Right cardiac atrium (tissue), 5 donors: Measurements from ENCODE around the gene CIZ1. TPM values are rescaled to one million over a fixed set of nuclear protein-coding genes. Genes with fewer than 3 reads are reported as not detected.

ENCODE experiments used
- ATAC-seq, 2 donors: fragments of 200-7000 bp; cut with Tn5 transposase; one replicate each; pipeline versions ENCODE4 v1.8.0 to v1.9.1; 2020; ENCODE audit warnings: moderate library complexity in 2 of 2, mild to moderate bottlenecking in 1 of 2
- DNase-seq, 3 donors: peaks; one replicate each; pipeline ENCODE4 v3.0.0-alpha.2; 2020
- H3K27ac ChIP-seq: one replicate; pipeline ENCODE4 v1.5.1; 2013; ENCODE audit warnings: mild to moderate bottlenecking, low read length, control low read depth, moderate library complexity
- H3K27me3 ChIP-seq: one replicate; pipeline ENCODE4 v1.6.1; 2013; ENCODE audit not compliant: control insufficient read depth, insufficient read depth
- H3K4me1 ChIP-seq: one replicate; pipeline ENCODE4 v1.6.1; 2013; ENCODE audit warnings: low read length; ENCODE audit not compliant: control insufficient read depth, insufficient read depth
- H3K4me3 ChIP-seq: one replicate; pipeline ENCODE4 v1.5.1; 2013; ENCODE audit warnings: low read length, control low read depth
- H3K9me3 ChIP-seq: one replicate; pipeline ENCODE4 v1.6.1; 2013; ENCODE audit warnings: low read length; ENCODE audit not compliant: control insufficient read depth
- whole genome bisulfite sequencing: extraction: QIAGEN DNeasy Blood & Tissue Kit; methylation state at CpG from one replicate; pipeline ENCODE4 v1.1.7; 2013; 5-methylcytosine and 5-hydroxymethylcytosine counted together
- intact Hi-C, 4 donors: fragments of 100-400 bp; cut with DNase I; formaldehyde crosslinking; loops; one replicate each; pipeline versions ENCODE4 v1.11.0 to v1.14.0; 2022 to 2023
- polyA plus RNA-seq: library from polyadenylated mRNA; stranded (reverse); fragments of 200-250 nt; gene quantifications from one replicate; pipeline ENCODE4 v1.2.3, GENCODE V29; 2013
- total RNA-seq, 4 donors: library from RNA; stranded (reverse); fragmentation: NEBNext Ultra II Directional; extraction: Animal tissue kit (Norgen Biotek cat#: 25700); gene quantifications; one replicate each; pipeline ENCODE4 v1.2.1, GENCODE V29; 2021
- donor health status: healthy with polysubstance abuse.
- donor health status: DM: no; HTN: yes; CAD: no.
- donor health status: DM: no; HTN: no; CAD: no.
- donor health status: DM: no; HTN: yes; CAD: no; lungs with severe emphysema.
- donor health status: DM: yes; HTN: yes; CAD: no.

The CIZ1 gene
- total and polyA plus RNA-seq, 5 donors = 39.0 to 81.5 (median 80.6) TPM

- Histone ChIP-seq H3K4me3 (no peak overlapping the region), H3K27ac (no peak overlapping the region), H3K27me3 (no peaks in the 10 kb centered on the region), H3K9me3 (no peaks in the 10 kb centered on the region), H3K4me1 (no peaks in the 10 kb centered on the region)
- 15% methylated on average over 2 of the region's 2 CpGs for WGBS
- no peak for DNase-seq
- intact Hi-C loops = no loop called here
- ATAC-seq = no peak
Measured at GRCh38 chr9:128202648-128203023, 11.3 kb upstream of the CIZ1 start.

GRCh38 chr9:128201441-128202369 is 10.3 kb upstream of the CIZ1 start:
- WGBS = 85% methylated on average over 13 of the region's 13 CpGs
- no peak overlapping the region for H3K27ac ChIP-seq
- H3K4me3 ChIP-seq = no peak overlapping the region
- DNase-seq = peak in 2 of 3 donors; percentile 19 to 37
- H3K27me3 ChIP-seq = no peaks in the 10 kb centered on the region
- no peak for ATAC-seq
- no peaks in the 10 kb centered on the region for H3K4me1 ChIP-seq
- no peaks in the 10 kb centered on the region for H3K9me3 ChIP-seq
- intact Hi-C loops = no loop called here

- WGBS = 81% methylated on average over 14 of the region's 14 CpGs
- no peak overlapping the region for H3K4me3 ChIP-seq
- peaks cover 2% of the 10 kb centered on the region for H3K4me1 ChIP-seq
- no peaks in the 10 kb centered on the region for H3K9me3 ChIP-seq
- intact Hi-C loops = no loop called here
- H3K27me3 ChIP-seq = no peaks in the 10 kb centered on the region
- DNase-seq (peak in 1 of 3 donors; percentile 22), ATAC-seq (no peak)
- H3K27ac ChIP-seq = peak overlapping the region; percentile 74
Measured at GRCh38 chr9:128193469-128194096, 2.2 kb upstream of the CIZ1 start.

GRCh38 chr9:128192601-128193371 is 1.4 kb upstream of the CIZ1 start:
- no peaks in the 10 kb centered on the region for H3K27me3 ChIP-seq
- peak; percentile 78 to 79 for ATAC-seq
- H3K27ac ChIP-seq = peak overlapping the region; percentile 74
- H3K4me1 ChIP-seq = peaks cover 2% of the 10 kb centered on the region
- peak overlapping the region; percentile 98 for H3K4me3 ChIP-seq
- WGBS = 10% methylated on average over 56 of the region's 56 CpGs
- peak; percentile 80 to 89 (median 86) for DNase-seq
- intact Hi-C loops = no loop called here
- H3K9me3 ChIP-seq = no peaks in the 10 kb centered on the region

DNA sequence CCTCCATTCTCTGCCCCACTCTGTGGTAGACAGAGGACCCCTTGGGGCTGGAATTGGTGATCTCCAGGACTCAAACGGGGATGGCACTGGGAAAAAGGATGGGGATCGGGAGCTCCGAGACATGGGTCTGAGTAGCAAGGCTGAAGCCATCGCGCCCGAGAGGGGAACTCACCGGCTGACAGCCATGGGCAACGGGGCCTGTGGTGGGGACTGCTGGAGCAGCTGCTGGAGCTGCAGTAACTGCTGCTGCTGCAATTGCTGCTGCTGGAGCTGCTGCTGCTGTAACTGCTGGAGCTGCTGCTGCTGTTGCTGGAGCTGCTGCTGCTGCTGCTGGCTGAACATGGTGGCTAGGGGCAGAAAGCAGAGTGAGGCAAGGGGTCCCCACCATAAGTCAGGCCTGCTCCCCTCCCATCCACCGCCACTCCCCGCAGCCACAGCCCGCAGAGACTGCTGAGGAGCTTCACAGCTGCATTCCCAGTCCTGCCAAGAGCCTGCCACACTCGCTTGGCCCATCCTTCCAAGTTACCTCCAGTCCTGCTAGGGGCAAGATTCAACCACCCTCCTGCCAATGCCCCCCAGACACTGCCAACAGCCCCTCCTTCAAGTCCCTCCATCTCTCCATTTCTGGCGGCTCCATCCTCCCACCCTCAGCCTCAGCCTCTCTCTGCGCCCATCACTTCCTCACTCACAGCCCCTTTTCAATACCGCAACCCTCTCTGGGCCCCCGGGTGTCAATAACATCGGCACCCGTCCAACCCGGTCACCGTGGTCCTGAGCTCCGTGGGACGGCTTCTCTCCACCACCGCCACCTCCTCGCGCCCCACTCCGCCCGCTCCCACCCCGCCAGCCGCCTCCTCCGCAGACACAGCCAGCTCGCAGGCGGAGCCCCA is 611 bp downstream of the CIZ1 start:
- H3K9me3 ChIP-seq = no peaks in the 10 kb centered on the region
- WGBS = 19% methylated on average over 32 of the region's 32 CpGs
- H3K4me3 ChIP-seq = peak overlapping the region; percentile 98
- H3K4me1 ChIP-seq = peaks cover 2% of the 10 kb centered on the region
- peak in 1 of 2 donors; percentile 37 for ATAC-seq
- peak overlapping the region; percentile 93 for H3K27ac ChIP-seq
- peak; percentile 44 to 67 (median 49) for DNase-seq
- intact Hi-C loops = no loop called here
- H3K27me3 ChIP-seq = no peaks in the 10 kb centered on the region

DNA sequence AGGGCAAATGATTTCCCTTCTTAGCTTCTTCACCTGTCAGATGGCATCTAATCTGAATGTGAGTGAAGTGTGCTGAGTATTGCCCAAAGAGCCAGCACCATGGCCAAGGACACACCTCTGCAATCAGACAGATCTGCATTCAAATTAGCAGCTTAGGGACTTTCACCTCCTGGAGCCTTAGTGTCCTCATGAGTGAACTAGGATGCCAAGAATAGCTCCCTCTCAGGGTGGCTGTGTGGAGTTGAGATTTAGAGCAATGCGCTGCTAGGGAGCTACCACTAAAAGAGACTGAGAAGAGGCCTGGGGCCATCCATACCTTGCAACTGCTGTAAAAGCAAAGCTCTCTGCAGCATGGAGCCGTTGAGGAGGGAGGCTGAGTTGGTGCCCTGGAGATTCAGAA is 1.4 kb downstream of the CIZ1 start:
- Histone ChIP-seq H3K27me3 (no peaks in the 10 kb centered on the region), H3K4me1 (peaks cover 2% of the 10 kb centered on the region), H3K4me3 (no peak overlapping the region), H3K9me3 (no peaks in the 10 kb centered on the region), H3K27ac (no peak overlapping the region)
- DNase-seq (peak in 1 of 3 donors; percentile 5), ATAC-seq (no peak)
- intact Hi-C loops = no loop called here
- WGBS = 81% methylated on average over 2 of the region's 2 CpGs

DNA sequence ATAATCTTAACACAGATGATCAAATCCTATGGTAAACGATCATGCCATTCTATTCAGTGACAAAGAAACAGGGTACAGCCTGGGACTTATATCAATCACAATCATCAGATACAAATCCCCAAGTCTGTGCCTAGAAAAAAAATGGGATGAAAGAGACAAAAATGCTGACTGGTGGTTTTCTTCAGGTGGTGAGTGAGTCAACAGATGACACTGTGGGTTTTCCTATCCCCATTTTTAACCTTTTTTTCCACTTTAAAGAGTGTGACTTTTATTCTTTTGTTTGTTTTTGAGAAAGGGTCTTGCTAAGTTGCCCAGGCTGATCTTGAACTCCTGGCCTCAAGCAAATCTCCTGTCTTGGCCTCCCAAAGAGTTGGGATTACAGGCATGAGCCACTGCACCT is 3.2 kb downstream of the CIZ1 start:
- DNase-seq = no peak
- H3K4me3 ChIP-seq = no peak overlapping the region
- no peaks in the 10 kb centered on the region for H3K9me3 ChIP-seq
- peaks cover 2% of the 10 kb centered on the region for H3K4me1 ChIP-seq
- H3K27me3 ChIP-seq = no peaks in the 10 kb centered on the region
- ATAC-seq = no peak
- intact Hi-C loops = no loop called here
- 69% methylated on average over 1 of the region's 1 CpG for WGBS
- H3K27ac ChIP-seq = no peak overlapping the region

- peaks cover 2% of the 10 kb centered on the region for H3K4me1 ChIP-seq
- ATAC-seq (no peak), DNase-seq (peak in 1 of 3 donors; percentile 2)
- no peak overlapping the region for H3K4me3 ChIP-seq
- no peaks in the 10 kb centered on the region for H3K27me3 ChIP-seq
- intact Hi-C loops = no loop called here
- H3K9me3 ChIP-seq = no peaks in the 10 kb centered on the region
- over 99% methylated on average over 2 of the region's 2 CpGs for WGBS
- no peak overlapping the region for H3K27ac ChIP-seq
Measured at GRCh38 chr9:128187361-128187760, 4.0 kb downstream of the CIZ1 start.

DNA sequence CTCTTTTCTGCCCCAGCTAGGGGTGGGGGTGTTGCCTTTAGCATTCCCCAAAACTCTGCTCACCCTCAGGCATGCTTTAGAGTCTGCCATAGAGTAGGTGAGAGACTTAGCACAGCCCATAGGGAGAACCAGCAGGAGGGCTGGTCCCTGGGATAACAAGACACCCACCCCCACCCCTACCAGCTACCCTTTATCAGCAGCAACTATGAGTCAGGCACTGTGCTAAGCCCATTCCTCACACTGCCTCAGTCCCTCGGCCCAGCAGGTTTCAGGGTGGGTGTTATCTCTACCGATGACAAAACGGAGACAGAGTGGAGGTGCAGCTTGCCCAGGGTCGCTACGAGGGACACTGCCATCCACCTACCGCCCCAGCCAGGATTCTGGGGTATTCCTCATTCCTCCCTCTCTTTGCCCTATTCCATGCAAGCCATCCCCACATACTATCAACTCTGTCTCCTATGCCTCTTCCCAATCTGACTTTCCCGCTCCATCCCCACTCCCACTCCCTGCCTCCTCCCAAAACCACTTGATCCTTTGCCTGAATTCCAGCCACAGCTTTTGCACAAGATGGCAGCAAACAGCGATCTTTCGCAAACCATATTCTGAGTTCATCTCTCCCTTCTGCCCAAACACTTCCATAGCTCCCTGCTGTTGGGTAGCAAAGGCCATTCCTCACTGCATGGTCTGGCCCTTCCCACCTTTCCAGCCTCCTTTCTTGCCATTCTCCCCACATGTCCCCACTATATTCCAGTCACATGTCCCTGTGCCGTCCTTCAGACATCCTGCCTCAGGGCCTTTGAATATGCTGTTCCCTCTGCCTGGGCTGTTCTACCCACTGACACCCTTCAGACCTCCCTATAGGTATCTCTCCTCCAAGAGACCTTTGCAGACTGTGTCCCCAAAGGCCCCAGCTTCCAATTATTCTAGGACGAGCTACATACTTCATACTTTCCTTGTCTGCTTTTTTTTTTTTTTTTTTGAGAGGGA is 5.1 kb downstream of the CIZ1 start:
- H3K9me3 ChIP-seq = no peaks in the 10 kb centered on the region
- no peak overlapping the region for H3K4me3 ChIP-seq
- no peaks in the 10 kb centered on the region for H3K27me3 ChIP-seq
- intact Hi-C loops = no loop called here
- WGBS = 89% methylated on average over 11 of the region's 11 CpGs
- ATAC-seq = no peak
- DNase-seq = peak in 1 of 3 donors; percentile 16
- H3K27ac ChIP-seq = no peak overlapping the region
- peaks cover 2% of the 10 kb centered on the region for H3K4me1 ChIP-seq
